GM23338 (cell line): Measurements from ENCODE around the gene CPNE2. TPM values are rescaled to one million over a fixed set of nuclear protein-coding genes. Genes with fewer than 3 reads are reported as not detected.
"Not testable (repeated sequence)": the region's sequence is repeated elsewhere in the genome, so short reads cannot be mapped to it uniquely, and the experiment has no call there.

ENCODE experiments used
- ATAC-seq: fragments of 200-7000 bp; cut with Tn5 transposase; 3 replicates; pipeline ENCODE4 v1.9.1; 2020
- DNase-seq: peaks from one replicate; pipeline ENCODE4 v3.0.0-alpha.2; 2015; ENCODE audit warnings: low spot score
- H2AFZ ChIP-seq: fragments of 200-600 bp; sonication (generic); 2 replicates; pipeline ENCODE4 v1.8.0; 2016; ENCODE audit warnings: antibody characterized with exemption, mild to moderate bottlenecking, moderate library complexity
- H3F3A ChIP-seq: fragments of 200-600 bp; sonication (generic); replicated peaks from 2 replicates; pipeline ENCODE4 v1.8.0; 2017; ENCODE audit warnings: antibody characterized with exemption, mixed run types, low read depth
- H3K27ac ChIP-seq: fragments of 200-600 bp; sonication (generic); 2 replicates; pipeline ENCODE4 v1.6.1; 2016; ENCODE audit warnings: low read depth
- H3K27me3 ChIP-seq: fragments of 200-600 bp; sonication (generic); 2 replicates; pipeline ENCODE4 v1.8.0; 2016; ENCODE audit warnings: mild to moderate bottlenecking, mixed run types, moderate library complexity; ENCODE audit not compliant: insufficient read depth
- H3K36me3 ChIP-seq: fragments of 200-600 bp; sonication (generic); 2 replicates; pipeline ENCODE4 v1.8.0; 2016; ENCODE audit warnings: mild to moderate bottlenecking; ENCODE audit not compliant: insufficient read depth
- H3K4me1 ChIP-seq: fragments of 200-600 bp; sonication (generic); 2 replicates; pipeline ENCODE4 v1.8.0; 2016; ENCODE audit warnings: mild to moderate bottlenecking, moderate library complexity; ENCODE audit not compliant: insufficient read depth
- H3K4me2 ChIP-seq: fragments of 200-600 bp; sonication (generic); 2 replicates; pipeline ENCODE4 v1.7.1; 2017; ENCODE audit warnings: mixed run types
- H3K4me3 ChIP-seq: fragments of 200-600 bp; sonication (generic); 2 replicates; pipeline ENCODE4 v1.6.1; 2016; ENCODE audit warnings: mixed run types
- H3K79me2 ChIP-seq: fragments of 200-600 bp; sonication (generic); replicated peaks from 2 replicates; pipeline ENCODE4 v1.8.0; 2017; ENCODE audit warnings: mild to moderate bottlenecking; ENCODE audit not compliant: insufficient read depth
- H3K9me2 ChIP-seq: fragments of 200-600 bp; sonication (generic); 2 replicates; pipeline ENCODE4 v1.8.0; 2017; ENCODE audit not compliant: insufficient read depth
- H4K20me1 ChIP-seq: fragments of 200-600 bp; sonication (generic); replicated peaks from 2 replicates; pipeline ENCODE4 v1.8.0; 2017; ENCODE audit warnings: mild to moderate bottlenecking; ENCODE audit not compliant: insufficient read depth
- H3K27ac Mint-ChIP-seq: 2 replicates; pipeline ENCODE4 v1.8.0; 2020; ENCODE audit warnings: inconsistent platforms, mild to moderate bottlenecking, moderate library complexity, mixed read lengths
- H3K27me3 Mint-ChIP-seq: 3 replicates; pipeline ENCODE4 v1.8.0; 2022; ENCODE audit warnings: low read depth, mild to moderate bottlenecking, moderate library complexity, mixed read lengths, inconsistent platforms; ENCODE audit not compliant: insufficient read depth, poor library complexity
- H3K36me3 Mint-ChIP-seq: 3 replicates; pipeline ENCODE4 v1.8.0; 2021; ENCODE audit warnings: low read depth, mild to moderate bottlenecking, inconsistent platforms, moderate library complexity, mixed read lengths
- H3K4me1 Mint-ChIP-seq: 3 replicates; pipeline ENCODE4 v1.8.0; 2020; ENCODE audit warnings: mild to moderate bottlenecking, inconsistent platforms, mixed read lengths
- H3K4me3 Mint-ChIP-seq: 3 replicates; pipeline ENCODE4 v1.8.0; 2021; ENCODE audit warnings: moderate library complexity, mild to moderate bottlenecking, inconsistent platforms, mixed read lengths
- H3K9me3 Mint-ChIP-seq: 3 replicates; pipeline ENCODE4 v1.8.0; 2020; ENCODE audit warnings: moderate library complexity, mild to moderate bottlenecking, inconsistent platforms, mixed read lengths
- ZNF114 ChIP-seq: fragments of 250-450 bp; sonication (Bioruptor Pico); IDR thresholded peaks from 2 replicates; pipeline ENCODE4 v1.5.0; 2020; ENCODE audit warnings: mild to moderate bottlenecking, moderate library complexity
- polyA plus RNA-seq: library from polyadenylated mRNA; unstranded; fragments of >200 nt; fragmentation: Nextera tagmentation; extraction: Ambion mirVana; gene quantifications from 2 replicates; pipeline ENCODE4 v1.2.1, GENCODE V29; 2016
- total RNA-seq: library from RNA; depleted of rRNA; stranded (reverse); fragments of >200 nt; shearing (Covaris generic); gene quantifications from 2 replicates; pipeline ENCODE4 v1.2.3, GENCODE V29; 2014
- TF ChIP-seq, protein P1 (sequence below): fragments of 250-450 bp; sonication (Bioruptor Pico); IDR thresholded peaks from 2 replicates; pipeline ENCODE4 v1.5.0; 2020; ENCODE audit warnings: mild to moderate bottlenecking, moderate library complexity

The CPNE2 gene
- total and polyA plus RNA-seq, 2 experiments from 2014 or later: 7.1 to 11.3 TPM

DNA sequence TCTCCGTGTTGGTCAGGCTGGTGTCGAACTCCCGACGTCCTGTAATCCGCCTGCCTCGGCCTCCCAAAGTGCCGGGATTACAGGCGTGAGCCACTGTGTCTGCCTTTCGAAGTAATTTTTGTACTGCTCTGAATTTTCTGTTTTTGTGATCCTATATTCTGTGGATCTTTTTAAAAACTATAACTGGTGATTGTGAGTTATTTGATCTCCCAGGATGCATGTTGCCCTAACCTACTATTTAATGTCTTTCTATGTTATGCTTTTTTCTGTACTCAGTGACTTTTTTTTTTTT, 96.3 kb downstream of the CPNE2 start:
- no peak for ATAC-seq
- Histone ChIP-seq H3K4me1 (peaks cover 11% of the 10 kb centered on the region), H3F3A (no peaks in the 10 kb centered on the region), H3K9me2 (no peaks in the 10 kb centered on the region), H3K4me3 (no peak overlapping the region), H3K36me3 (no peaks in the 10 kb centered on the region), H3K27me3 (no peaks in the 10 kb centered on the region), H3K27ac (no peak overlapping the region), H3K79me2 (peaks cover 85% of the 10 kb centered on the region), H4K20me1 (peaks cover 25% of the 10 kb centered on the region), H2AFZ (no peak overlapping the region), H3K4me2 (no peak overlapping the region)
- Mint-ChIP-seq H3K9me3 (no peaks in the 10 kb centered on the region), H3K27me3 (peaks cover 11% of the 10 kb centered on the region), H3K4me1 (peaks cover 21% of the 10 kb centered on the region), H3K27ac (0 out of 2 replicates have a peak overlapping the region, but pooled peaks have one; percentile 11), H3K36me3 (no peaks in the 10 kb centered on the region), H3K4me3 (peak overlapping the region; percentile 28; the same call in 2 of the 3 replicates)
- TF ChIP-seq, protein P1, sequence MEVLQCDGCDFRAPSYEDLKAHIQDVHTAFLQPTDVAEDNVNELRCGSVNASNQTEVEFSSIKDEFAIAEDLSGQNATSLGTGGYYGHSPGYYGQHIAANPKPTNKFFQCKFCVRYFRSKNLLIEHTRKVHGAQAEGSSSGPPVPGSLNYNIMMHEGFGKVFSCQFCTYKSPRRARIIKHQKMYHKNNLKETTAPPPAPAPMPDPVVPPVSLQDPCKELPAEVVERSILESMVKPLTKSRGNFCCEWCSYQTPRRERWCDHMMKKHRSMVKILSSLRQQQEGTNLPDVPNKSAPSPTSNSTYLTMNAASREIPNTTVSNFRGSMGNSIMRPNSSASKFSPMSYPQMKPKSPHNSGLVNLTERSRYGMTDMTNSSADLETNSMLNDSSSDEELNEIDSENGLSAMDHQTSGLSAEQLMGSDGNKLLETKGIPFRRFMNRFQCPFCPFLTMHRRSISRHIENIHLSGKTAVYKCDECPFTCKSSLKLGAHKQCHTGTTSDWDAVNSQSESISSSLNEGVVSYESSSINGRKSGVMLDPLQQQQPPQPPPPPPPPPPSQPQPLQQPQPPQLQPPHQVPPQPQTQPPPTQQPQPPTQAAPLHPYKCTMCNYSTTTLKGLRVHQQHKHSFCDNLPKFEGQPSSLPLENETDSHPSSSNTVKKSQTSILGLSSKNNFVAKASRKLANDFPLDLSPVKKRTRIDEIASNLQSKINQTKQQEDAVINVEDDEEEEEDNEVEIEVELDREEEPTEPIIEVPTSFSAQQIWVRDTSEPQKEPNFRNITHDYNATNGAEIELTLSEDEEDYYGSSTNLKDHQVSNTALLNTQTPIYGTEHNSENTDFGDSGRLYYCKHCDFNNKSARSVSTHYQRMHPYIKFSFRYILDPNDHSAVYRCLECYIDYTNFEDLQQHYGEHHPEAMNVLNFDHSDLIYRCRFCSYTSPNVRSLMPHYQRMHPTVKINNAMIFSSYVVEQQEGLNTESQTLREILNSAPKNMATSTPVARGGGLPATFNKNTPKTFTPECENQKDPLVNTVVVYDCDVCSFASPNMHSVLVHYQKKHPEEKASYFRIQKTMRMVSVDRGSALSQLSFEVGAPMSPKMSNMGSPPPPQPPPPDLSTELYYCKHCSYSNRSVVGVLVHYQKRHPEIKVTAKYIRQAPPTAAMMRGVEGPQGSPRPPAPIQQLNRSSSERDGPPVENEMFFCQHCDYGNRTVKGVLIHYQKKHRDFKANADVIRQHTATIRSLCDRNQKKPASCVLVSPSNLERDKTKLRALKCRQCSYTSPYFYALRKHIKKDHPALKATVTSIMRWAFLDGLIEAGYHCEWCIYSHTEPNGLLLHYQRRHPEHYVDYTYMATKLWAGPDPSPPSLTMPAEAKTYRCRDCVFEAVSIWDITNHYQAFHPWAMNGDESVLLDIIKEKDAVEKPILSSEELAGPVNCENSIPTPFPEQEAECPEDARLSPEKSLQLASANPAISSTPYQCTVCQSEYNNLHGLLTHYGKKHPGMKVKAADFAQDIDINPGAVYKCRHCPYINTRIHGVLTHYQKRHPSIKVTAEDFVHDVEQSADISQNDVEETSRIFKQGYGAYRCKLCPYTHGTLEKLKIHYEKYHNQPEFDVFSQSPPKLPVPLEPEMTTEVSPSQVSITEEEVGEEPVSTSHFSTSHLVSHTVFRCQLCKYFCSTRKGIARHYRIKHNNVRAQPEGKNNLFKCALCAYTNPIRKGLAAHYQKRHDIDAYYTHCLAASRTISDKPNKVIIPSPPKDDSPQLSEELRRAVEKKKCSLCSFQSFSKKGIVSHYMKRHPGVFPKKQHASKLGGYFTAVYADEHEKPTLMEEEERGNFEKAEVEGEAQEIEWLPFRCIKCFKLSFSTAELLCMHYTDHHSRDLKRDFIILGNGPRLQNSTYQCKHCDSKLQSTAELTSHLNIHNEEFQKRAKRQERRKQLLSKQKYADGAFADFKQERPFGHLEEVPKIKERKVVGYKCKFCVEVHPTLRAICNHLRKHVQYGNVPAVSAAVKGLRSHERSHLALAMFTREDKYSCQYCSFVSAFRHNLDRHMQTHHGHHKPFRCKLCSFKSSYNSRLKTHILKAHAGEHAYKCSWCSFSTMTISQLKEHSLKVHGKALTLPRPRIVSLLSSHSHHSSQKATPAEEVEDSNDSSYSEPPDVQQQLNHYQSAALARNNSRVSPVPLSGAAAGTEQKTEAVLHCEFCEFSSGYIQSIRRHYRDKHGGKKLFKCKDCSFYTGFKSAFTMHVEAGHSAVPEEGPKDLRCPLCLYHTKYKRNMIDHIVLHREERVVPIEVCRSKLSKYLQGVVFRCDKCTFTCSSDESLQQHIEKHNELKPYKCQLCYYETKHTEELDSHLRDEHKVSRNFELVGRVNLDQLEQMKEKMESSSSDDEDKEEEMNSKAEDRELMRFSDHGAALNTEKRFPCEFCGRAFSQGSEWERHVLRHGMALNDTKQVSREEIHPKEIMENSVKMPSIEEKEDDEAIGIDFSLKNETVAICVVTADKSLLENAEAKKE: no peak
- TF ChIP-seq ZNF114 (CRISPR knock-in tag): no peak
- no peak for DNase-seq

DNA sequence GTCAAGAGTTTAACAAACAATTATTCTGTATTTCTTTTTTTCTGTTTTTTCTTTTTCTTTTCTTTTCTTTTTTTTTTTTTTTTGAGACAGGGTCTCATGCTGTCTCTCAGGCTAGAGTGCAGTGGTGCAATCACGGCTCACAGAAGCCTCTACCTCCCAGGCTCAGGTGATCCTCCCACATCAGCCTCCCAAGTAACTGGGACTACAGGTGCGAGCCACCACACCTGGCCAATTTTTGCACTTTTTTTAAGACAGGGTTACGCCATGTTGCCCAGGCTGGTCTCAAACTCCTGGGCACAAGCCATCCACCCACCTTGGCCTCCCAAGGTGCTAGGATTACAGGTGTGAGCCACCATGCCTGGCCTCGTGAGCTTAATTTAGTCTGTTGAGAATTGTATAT, 97.1 kb downstream of the CPNE2 start:
- H3K4me3 Mint-ChIP-seq, H3K27ac ChIP-seq, ATAC-seq, DNase-seq, H3K4me2 ChIP-seq, H3K27me3 ChIP-seq, H3K27ac Mint-ChIP-seq, H2AFZ ChIP-seq, H3K36me3 ChIP-seq, H3K9me3 Mint-ChIP-seq, H3K9me2 ChIP-seq, H3K4me3 ChIP-seq, H3K4me1 ChIP-seq, H3K36me3 Mint-ChIP-seq, H3F3A ChIP-seq: not testable (repeated sequence)
- peaks cover 11% of the 10 kb centered on the region for H3K27me3 Mint-ChIP-seq
- Histone ChIP-seq H3K79me2 (peaks cover 85% of the 10 kb centered on the region), H4K20me1 (peaks cover 25% of the 10 kb centered on the region)
- peaks cover 14% of the 10 kb centered on the region for H3K4me1 Mint-ChIP-seq
